HG02642 (cell line): ENCODE results near the gene GPR18.

Experiments used
- ATAC-seq: cut with Tn5 transposase; IDR thresholded peaks from one replicate; pipeline ENCODE4 v1.9.1; 2021; ENCODE audit warnings: mild to moderate bottlenecking; ENCODE audit not compliant: unreplicated experiment, poor library complexity

GPR18 gene

GRCh38 chr13:99294198-99294597 lies 36.0 kb upstream of the GPR18 start:
- no peak for ATAC-seq

- no peak for ATAC-seq
Measured at GRCh38 chr13:99293178-99293577, 35.0 kb upstream of the GPR18 start.

GRCh38 chr13:99290894-99291293 lies 32.7 kb upstream of the GPR18 start:
- ATAC-seq = no peak

- no peak for ATAC-seq
Measured at GRCh38 chr13:99289674-99290337, 31.6 kb upstream of the GPR18 start.

- no peak for ATAC-seq
Measured at GRCh38 chr13:99289271-99289670, 31.1 kb upstream of the GPR18 start.

- ATAC-seq = peak; percentile 91
Measured at GRCh38 chr13:99288089-99288488, 29.9 kb upstream of the GPR18 start.

GRCh38 chr13:99287551-99287950 lies 29.4 kb upstream of the GPR18 start:
- no peak for ATAC-seq

GRCh38 chr13:99285432-99286182 lies 27.4 kb upstream of the GPR18 start:
- no peak for ATAC-seq

- ATAC-seq = peak; percentile 77
Measured at GRCh38 chr13:99282264-99283231, 24.4 kb upstream of the GPR18 start.

GRCh38 chr13:99281811-99282263 lies 23.7 kb upstream of the GPR18 start:
- ATAC-seq = peak; percentile 75

GRCh38 chr13:99280166-99280565 lies 22.0 kb upstream of the GPR18 start:
- no peak for ATAC-seq

GRCh38 chr13:99279637-99280036 lies 21.5 kb upstream of the GPR18 start:
- ATAC-seq = no peak

GRCh38 chr13:99278843-99279242 lies 20.7 kb upstream of the GPR18 start:
- no peak for ATAC-seq

- ATAC-seq = no peak
Measured at GRCh38 chr13:99278200-99278599, 20.0 kb upstream of the GPR18 start.

GRCh38 chr13:99277629-99278028 lies 19.4 kb upstream of the GPR18 start:
- ATAC-seq = no peak

- ATAC-seq = no peak
Measured at GRCh38 chr13:99276706-99277105, 18.5 kb upstream of the GPR18 start.

GRCh38 chr13:99275093-99275469 lies 16.9 kb upstream of the GPR18 start:
- ATAC-seq = no peak

- ATAC-seq = no peak
Measured at GRCh38 chr13:99273128-99273527, 14.9 kb upstream of the GPR18 start.

- ATAC-seq = no peak
Measured at GRCh38 chr13:99272481-99272880, 14.3 kb upstream of the GPR18 start.

- no peak for ATAC-seq
Measured at GRCh38 chr13:99271249-99271648, 13.1 kb upstream of the GPR18 start.

GRCh38 chr13:99270518-99270917 lies 12.3 kb upstream of the GPR18 start:
- no peak for ATAC-seq
